ENCODE data around the gene ABCA2.

ABCA2 gene

GRCh38 chr9:137058521-137059234 lies 30.6 kb upstream of the ABCA2 start:
- TF ChIP-seq REST (IDR thresholded peaks at IDR 0.05; ENCODE audit: insufficient read depth in 1 of 2, low read depth in 2 of 2, low read length in 2 of 2): no peak
- TF ChIP-seq FOXP2 (optimal IDR thresholded peaks at IDR 0.05; ENCODE audit: borderline replicate concordance, extremely low read depth, extremely low read length, insufficient read depth): no peak
- no peak for TF ChIP-seq SIN3A (IDR thresholded peaks at IDR 0.05; ENCODE audit: borderline replicate concordance, insufficient read depth, low read length)
- no peak for TF ChIP-seq TAF1 (IDR thresholded peaks at IDR 0.05; ENCODE audit: borderline replicate concordance, insufficient read depth, low read length)

DNA sequence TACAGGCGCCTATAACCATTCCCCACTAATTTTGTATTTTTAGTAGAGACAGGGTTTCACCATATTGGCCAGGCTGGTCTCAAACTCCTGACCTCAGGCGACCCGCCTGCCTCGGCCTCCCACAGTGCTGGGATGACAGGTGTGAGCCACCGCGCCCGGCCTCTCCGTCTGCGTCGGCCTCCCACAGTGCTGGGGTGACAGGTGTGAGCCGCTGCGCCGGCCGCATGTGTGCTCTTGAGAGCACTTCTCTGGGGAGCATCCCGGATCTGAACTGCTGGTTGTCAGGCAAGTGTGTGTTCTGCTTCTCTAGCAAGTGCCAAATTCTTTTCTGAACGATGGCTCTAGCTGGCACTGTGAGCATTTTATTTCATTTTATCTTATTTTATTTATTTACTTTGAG lies 29.5 kb upstream of the ABCA2 start:
- TF ChIP-seq SIN3A (IDR thresholded peaks at IDR 0.05; ENCODE audit: borderline replicate concordance, insufficient read depth, low read length): no peak
- TF ChIP-seq TAF1 (IDR thresholded peaks at IDR 0.05; ENCODE audit: borderline replicate concordance, insufficient read depth, low read length): no peak
- no peak for TF ChIP-seq REST (IDR thresholded peaks at IDR 0.05; ENCODE audit: insufficient read depth in 1 of 2, low read depth in 2 of 2, low read length in 2 of 2)

GRCh38 chr9:137056739-137057415 lies 28.8 kb upstream of the ABCA2 start:
- TF ChIP-seq FOXP2 (optimal IDR thresholded peaks at IDR 0.05; ENCODE audit: borderline replicate concordance, extremely low read depth, extremely low read length, insufficient read depth): no peak
- no peak for TF ChIP-seq POLR2AphosphoS5 (IDR thresholded peaks at IDR 0.05; ENCODE audit: low read depth, low read length)
- no peak for TF ChIP-seq TAF1 (IDR thresholded peaks at IDR 0.05; ENCODE audit: borderline replicate concordance, insufficient read depth, low read length)
- no peak for TF ChIP-seq REST (IDR thresholded peaks at IDR 0.05; ENCODE audit: insufficient read depth in 1 of 2, low read depth in 2 of 2, low read length in 2 of 2)
- no peak for TF ChIP-seq SIN3A (IDR thresholded peaks at IDR 0.05; ENCODE audit: borderline replicate concordance, insufficient read depth, low read length)

DNA sequence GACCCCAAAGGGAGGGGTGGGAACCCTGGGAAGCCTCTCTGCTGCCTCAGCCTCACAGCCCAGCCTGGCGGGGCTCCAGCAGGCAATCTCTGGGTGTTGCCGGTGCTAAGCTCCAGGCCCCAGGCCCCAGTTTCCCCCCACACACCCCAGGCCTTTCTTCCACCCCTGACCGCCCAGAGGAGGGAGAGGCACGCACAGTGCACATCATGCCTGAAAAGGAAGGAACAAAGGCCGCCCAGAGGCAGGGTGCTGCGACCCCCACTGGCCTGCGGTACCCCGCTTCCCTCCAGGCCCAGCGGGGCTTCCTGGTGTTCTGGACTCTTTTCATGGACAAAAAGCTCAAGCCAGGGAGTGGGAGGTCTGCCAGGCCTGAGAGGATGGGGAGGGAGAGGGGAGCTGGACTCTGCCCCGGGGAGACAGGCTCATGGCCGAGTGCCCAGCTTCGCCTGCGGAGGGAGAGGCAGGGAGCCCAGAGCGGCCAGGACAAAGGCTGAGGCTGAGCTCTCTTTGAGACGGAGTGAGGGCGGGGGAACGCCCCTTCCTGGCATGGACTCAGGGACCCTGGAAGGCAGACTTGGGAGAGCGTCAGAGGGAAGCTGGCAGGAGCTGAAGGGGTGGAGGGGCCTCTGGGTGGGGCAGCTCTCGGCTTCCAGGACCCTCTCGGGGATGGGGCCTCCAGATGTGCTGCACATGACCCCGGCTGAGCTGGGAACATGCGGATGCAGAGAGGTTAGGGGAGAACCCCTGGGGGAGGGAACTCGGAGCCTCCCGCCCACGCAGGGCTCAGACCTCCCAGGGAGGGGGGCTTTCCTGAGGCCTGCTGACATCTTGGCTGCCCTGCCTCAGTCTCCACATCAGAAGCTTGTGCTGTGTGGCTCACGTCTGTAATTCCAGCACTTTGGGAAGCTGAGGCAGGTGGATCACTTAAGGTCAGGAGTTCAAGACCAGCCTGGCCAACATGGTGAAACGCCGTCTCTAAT lies 27.6 kb upstream of the ABCA2 start:
- TF ChIP-seq SIN3A (IDR thresholded peaks at IDR 0.05; ENCODE audit: borderline replicate concordance, insufficient read depth, low read length): no peak
- TF ChIP-seq FOXP2 (optimal IDR thresholded peaks at IDR 0.05; ENCODE audit: borderline replicate concordance, extremely low read depth, extremely low read length, insufficient read depth): no peak
- TF ChIP-seq TAF1 (IDR thresholded peaks at IDR 0.05; ENCODE audit: borderline replicate concordance, insufficient read depth, low read length): no peak
- TF ChIP-seq REST (IDR thresholded peaks at IDR 0.05; ENCODE audit: insufficient read depth in 1 of 2, low read depth in 2 of 2, low read length in 2 of 2): no peak
- no peak for TF ChIP-seq POLR2AphosphoS5 (IDR thresholded peaks at IDR 0.05; ENCODE audit: low read depth, low read length)

Measured in PFSK-1 (cell line).